Measurements from ENCODE around the gene LRRC75A.
A peak's percentile ranks its signal among the peaks of the same experiment; 100 is the strongest.

The LRRC75A gene

GRCh38 chr17:16521070-16521727 is 29.2 kb upstream of the LRRC75A start:
- TF ChIP-seq CTCF (IDR thresholded peaks at IDR 0.05; ENCODE audit: borderline replicate concordance, control extremely low read depth, extremely low read depth, insufficient read depth, missing control alignments), result peak; percentile 81
- peak; percentile 84 for DNase-seq (ENCODE audit: low spot score)
- in situ Hi-C loops (cut with MboI; ENCODE audit: low sequenced_read_pairs, unreplicated experiment), result loop anchor here (10.0 kb wide), 1 partner anchor 156 kb away; no protein-coding TSS in a partner anchor

- no peak for TF ChIP-seq CTCF (IDR thresholded peaks at IDR 0.05; ENCODE audit: borderline replicate concordance, control extremely low read depth, extremely low read depth, insufficient read depth, missing control alignments)
- DNase-seq (ENCODE audit: low spot score), result no peak
- in situ Hi-C loops (cut with MboI; ENCODE audit: low sequenced_read_pairs, unreplicated experiment), result no loop called here
Observed at GRCh38 chr17:16519021-16519420, 27.0 kb upstream of the LRRC75A start.

- in situ Hi-C loops (cut with MboI; ENCODE audit: low sequenced_read_pairs, unreplicated experiment), result no loop called here
- no peak for TF ChIP-seq CTCF (IDR thresholded peaks at IDR 0.05; ENCODE audit: borderline replicate concordance, control extremely low read depth, extremely low read depth, insufficient read depth, missing control alignments)
- DNase-seq (ENCODE audit: low spot score), result no peak
Observed at GRCh38 chr17:16517477-16517876, 25.5 kb upstream of the LRRC75A start.

- TF ChIP-seq CTCF (IDR thresholded peaks at IDR 0.05; ENCODE audit: borderline replicate concordance, control extremely low read depth, extremely low read depth, insufficient read depth, missing control alignments), result no peak
- in situ Hi-C loops (cut with MboI; ENCODE audit: low sequenced_read_pairs, unreplicated experiment), result no loop called here
- DNase-seq (ENCODE audit: low spot score), result no peak
Observed at GRCh38 chr17:16516594-16517051, 24.6 kb upstream of the LRRC75A start.

- in situ Hi-C loops (cut with MboI; ENCODE audit: low sequenced_read_pairs, unreplicated experiment), result no loop called here
- DNase-seq (ENCODE audit: low spot score), result no peak
- TF ChIP-seq CTCF (IDR thresholded peaks at IDR 0.05; ENCODE audit: borderline replicate concordance, control extremely low read depth, extremely low read depth, insufficient read depth, missing control alignments), result no peak
Observed at GRCh38 chr17:16515933-16516332, 23.9 kb upstream of the LRRC75A start.

GRCh38 chr17:16513873-16514272 is 21.9 kb upstream of the LRRC75A start:
- in situ Hi-C loops (cut with MboI; ENCODE audit: low sequenced_read_pairs, unreplicated experiment), result no loop called here
- TF ChIP-seq CTCF (IDR thresholded peaks at IDR 0.05; ENCODE audit: borderline replicate concordance, control extremely low read depth, extremely low read depth, insufficient read depth, missing control alignments), result no peak
- DNase-seq (ENCODE audit: low spot score), result no peak

Data from GM13976 (cell line).